H1 (cell line): ENCODE measurements around the gene YEATS2. TPM values are rescaled to one million over a fixed set of nuclear protein-coding genes. Genes with fewer than 3 reads are reported as not detected.

ENCODE experiments used
- CTCF ChIA-PET: fragments of 300-600 bp; sonication (Branson Sonifier 250); formaldehyde crosslinking; loops from one replicate; lab custom pipeline; 2021; ENCODE audit not compliant: partially characterized antibody; lab: Charles Lee
- POLR2A ChIA-PET: fragments of 300-600 bp; sonication (Branson Sonifier 250); formaldehyde crosslinking; loops from one replicate; lab custom pipeline; 2021; ENCODE audit warnings: inconsistent platforms; ENCODE audit not compliant: partially characterized antibody; lab: Charles Lee
- DNase-seq, 2 experiments: peaks; one replicate each; pipeline versions ENCODE4 v3.0.0 to v3.0.0-alpha.2; 2010 to 2022; ENCODE audit warnings: low spot score in 2 of 2, low read depth in 1 of 2, mixed read lengths in 1 of 2
- FAIRE-seq: peaks from 2 replicates; lab custom pipeline; 2011; peaks lifted over from hg19 to GRCh38; lab: Jason Lieb, UNC
- H2AFZ ChIP-seq: 2 replicates; pipeline ENCODE4 v1.8.1; 2012; ENCODE audit warnings: low read length, inconsistent platforms
- H2AK5ac ChIP-seq: 2 replicates; pipeline ENCODE4 v1.6.1; 2013; ENCODE audit warnings: low read depth, low read length
- H2BK120ac ChIP-seq: replicated peaks from 2 replicates; pipeline ENCODE3; 2013; ENCODE audit warnings: low read depth, low read length, inconsistent platforms
- H2BK12ac ChIP-seq: 2 replicates; pipeline ENCODE4 v1.6.1; 2013; ENCODE audit warnings: low read depth, low read length
- H2BK15ac ChIP-seq: 2 replicates; pipeline ENCODE4 v1.6.1; 2013; ENCODE audit warnings: low read length
- H2BK20ac ChIP-seq: 2 replicates; pipeline ENCODE4 v1.6.1; 2013; ENCODE audit warnings: low read length
- H2BK5ac ChIP-seq: 2 replicates; pipeline ENCODE4 v1.6.1; 2013; ENCODE audit warnings: low read depth, low read length
- H3K14ac ChIP-seq: 2 replicates; pipeline ENCODE4 v1.6.1; 2013; ENCODE audit warnings: inconsistent platforms; ENCODE audit not compliant: insufficient read length
- H3K18ac ChIP-seq: 2 replicates; pipeline ENCODE4 v1.6.1; 2013; ENCODE audit warnings: low read length; ENCODE audit errors: extremely low read depth
- H3K23ac ChIP-seq: 2 replicates; pipeline ENCODE4 v1.6.1; 2013; ENCODE audit warnings: inconsistent platforms; ENCODE audit not compliant: insufficient read length
- H3K23me2 ChIP-seq: 2 replicates; pipeline ENCODE4 v1.6.1; 2013; ENCODE audit warnings: low read depth, low read length
- H3K27ac ChIP-seq: 2 replicates; pipeline ENCODE4 v1.6.1; 2011; ENCODE audit warnings: low read depth, low read length, inconsistent platforms
- H3K27me3 ChIP-seq, 4 experiments: replicated peaks in 1 of 4; 1 replicate in 1 of 4; 2 replicates in 3 of 4; pipeline versions ENCODE4 v1.6.1 to v1.8.1; 2011 to 2013; ENCODE audit warnings: low read length in 3 of 4, mild to moderate bottlenecking in 3 of 4, inconsistent platforms in 2 of 4, mixed read lengths in 2 of 4, moderate library complexity in 1 of 4; ENCODE audit not compliant: control insufficient read depth in 3 of 4, insufficient read depth in 3 of 4; ENCODE audit errors: extremely low read depth in 1 of 4
- H3K36me3 ChIP-seq, 4 experiments: 2 replicates each; pipeline versions ENCODE4 v1.6.1 to v1.8.1; 2011 to 2013; ENCODE audit warnings: mild to moderate bottlenecking in 4 of 4, low read length in 3 of 4, moderate library complexity in 2 of 4, control low read depth in 1 of 4, inconsistent platforms in 1 of 4; ENCODE audit not compliant: insufficient read depth in 4 of 4, control insufficient read depth in 2 of 4
- H3K4ac ChIP-seq: replicated peaks from 2 replicates; pipeline ENCODE3; 2013; ENCODE audit warnings: low read length, low read depth, mixed read lengths, inconsistent platforms; ENCODE audit not compliant: insufficient read length
- H3K4me1 ChIP-seq, 4 experiments: replicated peaks in 1 of 4; 1 replicate in 1 of 4; 2 replicates in 3 of 4; pipeline versions ENCODE4 v1.6.1 to v1.8.1; 2011 to 2013; ENCODE audit warnings: low read length in 3 of 4, inconsistent platforms in 2 of 4, mixed read lengths in 1 of 4; ENCODE audit not compliant: insufficient read depth in 4 of 4, control insufficient read depth in 3 of 4
- H3K4me2 ChIP-seq, 2 experiments: 2 replicates each; pipeline versions ENCODE4 v1.6.1 to v1.8.1; 2011 to 2013; ENCODE audit warnings: low read depth in 2 of 2, low read length in 2 of 2, control low read depth in 1 of 2, inconsistent platforms in 1 of 2, mild to moderate bottlenecking in 1 of 2; ENCODE audit not compliant: insufficient read depth in 1 of 2
- H3K4me3 ChIP-seq, 4 experiments: fragments of 200-600, 300-600 bp in 1 of 4; sonication (generic), shearing (Covaris generic), sonication (Bioruptor Twin) in 1 of 4; 2 replicates each; pipeline versions ENCODE4 v1.5.1 to v1.8.1; 2011 to 2016; ENCODE audit warnings: low read length in 4 of 4, low read depth in 3 of 4, control low read depth in 2 of 4, inconsistent platforms in 2 of 4, mild to moderate bottlenecking in 2 of 4, mixed read lengths in 1 of 4, moderate library complexity in 1 of 4; ENCODE audit not compliant: insufficient read depth in 2 of 4; ENCODE audit errors: extremely low read depth in 1 of 4
- H3K56ac ChIP-seq: replicated peaks from 2 replicates; pipeline ENCODE3; 2013; ENCODE audit warnings: low read depth, mild to moderate bottlenecking, mixed read lengths, low read length, inconsistent platforms; ENCODE audit not compliant: insufficient read length
- H3K79me1 ChIP-seq: 2 replicates; pipeline ENCODE4 v1.6.1; 2013; ENCODE audit warnings: low read depth, low read length, control low read depth
- H3K79me2 ChIP-seq, 2 experiments: 2 replicates each; pipeline versions ENCODE4 v1.6.1 to v1.8.1; 2012 to 2013; ENCODE audit warnings: low read length in 2 of 2, mild to moderate bottlenecking in 2 of 2, inconsistent platforms in 1 of 2; ENCODE audit not compliant: insufficient read depth in 2 of 2, control insufficient read depth in 1 of 2
- H3K9ac ChIP-seq, 4 experiments: replicated peaks in 1 of 4; 1 replicate in 1 of 4; 2 replicates in 3 of 4; pipeline versions ENCODE4 v1.6.1 to v1.8.1; 2011 to 2013; ENCODE audit warnings: low read depth in 3 of 4, low read length in 3 of 4, control low read depth in 2 of 4, mild to moderate bottlenecking in 2 of 4, moderate library complexity in 2 of 4, inconsistent platforms in 1 of 4; ENCODE audit errors: extremely low read depth in 1 of 4
- H3K9me3 ChIP-seq, 2 experiments: 2 replicates each; pipeline versions ENCODE4 v1.6.1 to v1.8.1; 2012 to 2013; ENCODE audit warnings: mild to moderate bottlenecking in 2 of 2, moderate library complexity in 2 of 2, control low read depth in 1 of 2, inconsistent platforms in 1 of 2, low read depth in 1 of 2, low read length in 1 of 2, mixed read lengths in 1 of 2; ENCODE audit not compliant: insufficient read depth in 2 of 2
- H4K20me1 ChIP-seq, 2 experiments: replicated peaks in 1 of 2; 2 replicates each; pipeline versions ENCODE3 to v1.8.1; 2011 to 2013; ENCODE audit warnings: inconsistent platforms in 2 of 2, low read length in 2 of 2, mild to moderate bottlenecking in 1 of 2; ENCODE audit not compliant: insufficient read depth in 2 of 2, control insufficient read depth in 1 of 2
- H4K5ac ChIP-seq: 2 replicates; pipeline ENCODE4 v1.6.1; 2013; ENCODE audit warnings: low read length, low read depth, mixed read lengths, inconsistent platforms; ENCODE audit not compliant: insufficient read length
- H4K8ac ChIP-seq: 2 replicates; pipeline ENCODE4 v1.8.0; 2013; ENCODE audit warnings: mild to moderate bottlenecking, moderate library complexity, low read length, inconsistent platforms; ENCODE audit not compliant: insufficient read depth; ENCODE audit errors: extremely low read depth
- H4K91ac ChIP-seq: replicated peaks from 2 replicates; pipeline ENCODE3; 2013; ENCODE audit warnings: low read length, mixed read lengths, inconsistent platforms; ENCODE audit not compliant: insufficient read length
- ATF2 ChIP-seq: IDR thresholded peaks from 2 replicates; pipeline ENCODE4 v1.6.1; 2012; ENCODE audit warnings: low read length, inconsistent platforms
- CEBPB ChIP-seq: IDR thresholded peaks from 2 replicates; pipeline ENCODE4 v1.6.1; 2012; ENCODE audit warnings: low read depth, low read length
- CTCF ChIP-seq, 3 experiments: IDR thresholded peaks; 1 replicate in 2 of 3; 2 replicates in 1 of 3; pipeline versions ENCODE4 v1.5.1 to v1.6.1; 2011; ENCODE audit warnings: low read length in 3 of 3, mild to moderate bottlenecking in 3 of 3, inconsistent platforms in 2 of 3, low read depth in 1 of 3, moderate library complexity in 1 of 3; ENCODE audit not compliant: insufficient read depth in 1 of 3; ENCODE audit errors: control extremely low read depth in 1 of 3
- EP300 ChIP-seq, 2 experiments: IDR thresholded peaks; 1 replicate in 1 of 2; 2 replicates in 1 of 2; pipeline ENCODE4 v1.6.1; 2011 to 2012; ENCODE audit warnings: low read depth in 2 of 2, low read length in 2 of 2, mild to moderate bottlenecking in 2 of 2, borderline replicate concordance in 1 of 2, inconsistent platforms in 1 of 2, moderate library complexity in 1 of 2
- HDAC6 ChIP-seq: IDR thresholded peaks from one replicate; pipeline ENCODE4 v1.7.1; 2012; ENCODE audit warnings: low read depth, mild to moderate bottlenecking, inconsistent platforms, low read length, moderate library complexity
- KDM4A ChIP-seq: IDR thresholded peaks from one replicate; pipeline ENCODE4 v1.7.1; 2012; ENCODE audit warnings: low read depth, mild to moderate bottlenecking, moderate library complexity, low read length, inconsistent platforms; ENCODE audit not compliant: severe bottlenecking
- MAX ChIP-seq: IDR thresholded peaks from 2 replicates; pipeline ENCODE4 v1.6.1; 2012; ENCODE audit warnings: inconsistent platforms
- SAP30 ChIP-seq: fragments of 300-600 bp; sonication (generic); IDR thresholded peaks from 2 replicates; pipeline ENCODE4 v1.7.1; 2012; ENCODE audit warnings: low read length, moderate library complexity, mild to moderate bottlenecking, inconsistent platforms; ENCODE audit not compliant: insufficient read depth, insufficient replicate concordance
- TAF1 ChIP-seq: IDR thresholded peaks from 2 replicates; pipeline ENCODE4 v1.6.1; 2011; ENCODE audit warnings: mild to moderate bottlenecking, low read depth, low read length
- WGBS, 2 experiments: shearing (Covaris generic) in 1 of 2; methylation state at CpG; one replicate each; pipeline versions ENCODE4 v1.1.6 to v1.1.7; 2013 to 2015; ENCODE audit warnings: low lambda C conversion rate in 2 of 2, mixed read lengths in 2 of 2, inconsistent platforms in 1 of 2, low coverage in 1 of 2, missing lambda C conversion rate in 1 of 2; ENCODE audit not compliant: insufficient replicate concordance in 2 of 2, insufficient coverage in 1 of 2, insufficient read length in 1 of 2; ENCODE audit errors: extremely low coverage in 1 of 2, missing lambda C conversion rate in 1 of 2; 5-methylcytosine and 5-hydroxymethylcytosine counted together
- polyA plus RNA-seq, 7 experiments: library from polyadenylated mRNA; depleted of rRNA in 3 of 7; stranded (reverse) in 5 of 7; unstranded in 2 of 7; fragments of >200 nt in 5 of 7; fragments of 200-250 nt in 2 of 7; gene quantifications; 1 replicate in 5 of 7; 2 replicates in 1 of 7; 4 replicates in 1 of 7; pipeline versions ENCODE4 v1.2.1 to v1.2.3, GENCODE V29; 2011 to 2013; ENCODE audit warnings: missing spikeins in 2 of 7, mixed read lengths in 2 of 7
- total RNA-seq: library from RNA; stranded (reverse); fragmentation: NEBNext Ultra II Directional; extraction: Animal tissue kit (Norgen Biotek cat#: 25700); gene quantifications from 2 replicates; pipeline ENCODE4 v1.2.1, GENCODE V29; 2021

The YEATS2 gene
- total and polyA plus RNA-seq, 2 of the 8 experiments (the other 6 are each of a cell fraction or from before 2014, with no cell fraction given), result 35.3 to 53.7 TPM

- ChIA-PET POLR2A (no interaction called here), CTCF (interaction anchor here (1.4 kb wide), 1 partner anchor 310 kb away, joined by 3 read pairs; no protein-coding TSS in a partner anchor)
- Histone ChIP-seq H3K4ac (no peak overlapping the region), H3K79me1 (no peaks in the 10 kb centered on the region), H3K14ac (no peak overlapping the region), H3K79me2 (no peaks in the 10 kb centered on the region; a peak in 1 of 4 replicates), H4K5ac (no peak overlapping the region), H3K36me3 (peaks cover 13 to 67% (median 40%) of the 10 kb centered on the region in 4 experiments), H3K4me3 (no peak overlapping the region), H3K9me3 (no peaks in the 10 kb centered on the region), H3K4me1 (no peaks in the 10 kb centered on the region), H2AK5ac (no peak overlapping the region), H3K56ac (no peak overlapping the region), H3K27ac (no peak overlapping the region), H3K23me2 (no peaks in the 10 kb centered on the region), H2AFZ (no peak overlapping the region), H2BK15ac (no peak overlapping the region), H3K23ac (no peak overlapping the region), H2BK12ac (no peak overlapping the region), H4K91ac (no peak overlapping the region), H3K9ac (no peak overlapping the region), H3K4me2 (no peak overlapping the region), H4K8ac (no peak overlapping the region), H3K18ac (no peak overlapping the region), H2BK120ac (no peak overlapping the region), H2BK20ac (no peak overlapping the region), H2BK5ac (no peak overlapping the region), H3K27me3 (no peaks in the 10 kb centered on the region), H4K20me1 (peaks cover 3 to 4% of the 10 kb centered on the region in 2 experiments)
- DNase-seq (no peak), FAIRE-seq (no peak)
- 87% methylated on average over 4 of the region's 4 CpGs; no CpG with 5 or more reads in 1 of the 2 experiments for WGBS, 2 experiments
- no peak for TF ChIP-seq MAX
- TF ChIP-seq CEBPB, result no peak
- no peak for TF ChIP-seq SAP30
- no peak for TF ChIP-seq CTCF (IDR thresholded peaks at IDR 0.05; ENCODE audit: control extremely low read depth in 1 of 3, insufficient read depth in 1 of 3, low read depth in 1 of 3, low read length in 3 of 3)
- no peak for TF ChIP-seq ATF2
- no peak for TF ChIP-seq KDM4A
- TF ChIP-seq HDAC6, result no peak
- no peak for TF ChIP-seq TAF1
- TF ChIP-seq EP300 (IDR thresholded peaks at IDR 0.05; ENCODE audit: borderline replicate concordance in 1 of 2, low read depth in 2 of 2, low read length in 2 of 2), result no peak
These were observed 92.2 kb downstream of the YEATS2 start for GRCh38 chr3:183789826-183790225.
